GM21515 (cell line): ENCODE results near the gene RAB6B.

Source experiments
- ATAC-seq: cut with Tn5 transposase; IDR thresholded peaks from one replicate; pipeline ENCODE4 v1.9.1; 2021; ENCODE audit not compliant: unreplicated experiment

RAB6B gene

GRCh38 chr3:133896002-133896761 lies 500 bp upstream of the RAB6B start:
- ATAC-seq, result no peak

- no peak for ATAC-seq
Observed at GRCh38 chr3:133894353-133895207, 1.1 kb downstream of the RAB6B start.

- no peak for ATAC-seq
Observed at GRCh38 chr3:133893683-133894352, 1.9 kb downstream of the RAB6B start.

- no peak for ATAC-seq
Observed at GRCh38 chr3:133892541-133893231, 3.0 kb downstream of the RAB6B start.

DNA sequence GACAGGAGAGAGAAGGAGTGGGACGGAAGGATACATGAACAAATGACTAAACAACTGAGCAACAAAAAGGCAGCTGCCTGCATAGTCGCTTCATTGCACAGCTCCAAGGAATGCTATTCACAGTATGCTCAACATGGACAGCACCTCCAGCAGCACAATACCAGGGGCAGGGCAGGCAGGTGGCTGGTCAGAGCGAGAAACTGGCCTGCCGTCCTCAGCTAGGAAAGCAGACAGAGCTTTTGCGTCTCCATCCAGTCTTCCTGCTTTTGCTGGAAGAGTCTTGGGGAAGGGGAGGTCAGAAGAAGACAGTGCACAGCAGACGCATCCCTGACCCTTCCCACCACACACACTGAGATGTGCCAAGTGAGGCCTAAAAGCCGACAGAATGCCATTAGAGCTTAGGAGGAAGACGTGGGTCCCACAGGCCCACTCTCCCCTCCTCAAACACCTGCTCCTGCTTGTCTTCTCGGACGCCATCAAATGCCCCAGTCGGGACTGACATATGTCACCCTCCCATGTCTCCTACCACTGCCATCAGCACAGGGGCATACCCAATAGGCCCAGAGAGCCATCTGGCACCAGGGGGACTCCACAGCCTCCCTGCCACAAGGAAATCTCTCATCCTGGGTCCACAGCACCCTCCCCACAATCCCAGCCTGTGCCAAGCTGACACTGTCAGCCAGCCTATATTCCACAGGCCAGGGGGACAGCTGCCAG lies 3.9 kb downstream of the RAB6B start:
- ATAC-seq, result no peak

DNA sequence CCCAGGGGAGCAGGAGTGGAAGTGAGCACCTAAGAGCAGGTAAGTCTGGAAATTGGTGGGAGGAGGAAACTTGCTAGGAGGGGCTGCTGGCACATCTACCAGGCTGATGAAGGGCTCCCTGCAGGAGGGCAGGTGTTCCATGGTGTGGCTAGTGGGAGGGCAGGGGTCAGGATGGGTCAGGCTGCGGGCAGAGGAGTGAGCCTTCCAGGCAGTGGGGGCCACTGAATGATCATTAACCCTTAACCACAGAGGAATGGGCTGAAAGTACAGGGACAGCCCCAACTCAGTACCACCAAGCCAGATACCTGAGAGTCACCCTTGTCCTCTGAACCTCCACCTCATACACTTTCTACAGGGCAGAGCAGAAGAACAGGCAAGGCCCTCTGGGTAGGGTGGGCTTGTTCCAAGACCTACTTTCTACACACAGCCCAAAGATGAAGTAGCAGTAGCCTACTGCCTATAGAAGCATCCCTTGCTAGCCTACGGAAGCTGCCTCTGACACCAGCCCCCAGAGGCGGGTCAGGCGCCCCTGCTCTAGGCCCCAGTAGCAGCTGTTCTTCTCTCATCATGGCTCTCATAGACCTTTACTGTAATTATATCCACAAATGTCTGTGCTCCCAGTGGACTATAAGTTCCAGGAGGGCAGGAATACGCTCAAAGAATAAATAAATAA lies 4.6 kb downstream of the RAB6B start:
- no peak for ATAC-seq

DNA sequence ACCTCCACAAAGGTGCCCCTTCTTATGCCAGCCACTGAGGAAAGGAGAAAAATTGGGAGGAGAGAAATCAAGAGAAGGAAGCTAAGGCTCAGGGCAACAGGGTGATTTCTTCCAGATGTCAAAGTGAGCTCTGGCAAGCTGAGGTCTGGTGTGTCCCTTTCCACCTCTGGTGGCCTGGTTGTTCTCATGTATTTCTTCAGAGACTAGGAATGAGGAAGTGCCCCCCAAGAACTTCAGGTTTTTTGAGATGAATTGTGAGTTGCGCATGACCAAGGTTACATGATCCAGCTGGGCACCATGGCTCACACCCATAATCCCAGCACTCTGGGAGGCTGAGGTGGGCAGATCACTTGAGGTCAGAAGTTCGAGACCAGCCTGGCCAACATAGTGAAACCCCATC lies 5.6 kb downstream of the RAB6B start:
- no peak for ATAC-seq

DNA sequence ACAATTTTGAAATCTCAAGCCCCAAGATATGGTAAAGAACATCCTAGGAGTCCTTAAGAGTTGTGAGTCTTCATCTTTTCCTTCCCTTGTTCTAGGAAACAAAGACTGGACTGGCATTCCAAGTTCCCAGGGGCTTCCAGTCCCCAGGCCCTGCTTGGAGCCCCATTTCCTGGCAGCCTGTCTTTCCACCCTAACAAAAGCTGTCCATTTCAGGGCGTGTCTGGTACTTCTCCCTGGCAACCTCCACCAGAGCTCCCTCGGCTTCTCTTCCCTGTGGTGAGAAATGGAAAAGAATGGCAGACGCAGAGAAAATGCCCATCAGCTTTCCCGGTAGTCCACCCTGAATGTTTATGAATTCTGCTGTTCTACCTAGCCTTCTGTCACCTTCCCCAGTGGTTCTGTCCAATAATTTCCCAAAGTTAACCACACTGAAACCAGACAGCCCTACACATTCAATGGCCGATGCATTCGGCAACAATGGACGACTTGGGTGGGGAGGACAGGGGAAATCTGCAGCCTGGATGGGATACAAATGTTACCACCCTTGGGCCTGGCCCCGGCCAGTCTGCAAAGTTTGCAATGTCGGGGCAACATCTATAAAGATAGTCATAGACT lies 6.8 kb downstream of the RAB6B start:
- no peak for ATAC-seq

DNA sequence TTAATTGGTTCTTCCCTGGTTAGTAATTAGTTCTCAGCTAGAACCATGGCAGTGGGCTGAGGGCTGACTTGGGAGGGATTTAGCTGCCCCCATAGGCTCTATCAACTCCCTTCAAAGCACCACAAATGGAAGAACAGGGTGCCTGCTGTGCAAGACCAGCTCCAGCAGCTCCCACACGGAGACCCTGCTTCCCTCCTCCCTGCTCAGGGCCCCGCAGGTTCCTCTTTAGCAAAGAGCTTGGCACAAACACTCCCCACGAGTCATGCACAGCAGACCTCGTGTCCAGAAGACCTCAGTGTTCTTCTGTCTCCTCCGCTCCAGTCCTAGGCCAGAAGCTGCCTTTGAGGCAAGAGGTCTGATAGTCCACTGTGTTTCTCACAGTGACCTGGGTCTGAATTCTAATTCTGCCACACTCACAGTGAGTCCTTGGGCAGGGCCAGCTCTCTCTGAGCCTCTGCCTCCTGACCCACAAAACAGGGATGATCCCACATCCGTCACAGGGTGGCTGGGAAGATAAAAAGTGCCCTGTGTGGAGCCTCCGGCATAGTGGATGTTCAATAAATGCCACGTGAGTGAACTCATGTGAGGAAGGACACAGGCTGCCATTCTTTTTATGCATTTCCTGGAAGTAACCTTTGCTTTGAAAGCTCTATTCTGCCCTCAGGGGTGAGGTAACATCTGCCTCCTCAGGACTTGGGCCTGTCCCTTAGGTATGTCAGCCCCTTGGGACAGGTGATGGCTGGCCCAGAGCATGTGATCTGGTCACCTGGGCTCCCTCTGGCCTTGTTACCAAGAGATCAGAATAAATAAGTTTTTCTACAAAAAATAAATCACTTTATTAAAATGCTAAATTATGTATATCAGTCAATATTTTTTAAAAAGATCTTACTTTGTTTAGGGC lies 7.6 kb downstream of the RAB6B start:
- ATAC-seq, result no peak

DNA sequence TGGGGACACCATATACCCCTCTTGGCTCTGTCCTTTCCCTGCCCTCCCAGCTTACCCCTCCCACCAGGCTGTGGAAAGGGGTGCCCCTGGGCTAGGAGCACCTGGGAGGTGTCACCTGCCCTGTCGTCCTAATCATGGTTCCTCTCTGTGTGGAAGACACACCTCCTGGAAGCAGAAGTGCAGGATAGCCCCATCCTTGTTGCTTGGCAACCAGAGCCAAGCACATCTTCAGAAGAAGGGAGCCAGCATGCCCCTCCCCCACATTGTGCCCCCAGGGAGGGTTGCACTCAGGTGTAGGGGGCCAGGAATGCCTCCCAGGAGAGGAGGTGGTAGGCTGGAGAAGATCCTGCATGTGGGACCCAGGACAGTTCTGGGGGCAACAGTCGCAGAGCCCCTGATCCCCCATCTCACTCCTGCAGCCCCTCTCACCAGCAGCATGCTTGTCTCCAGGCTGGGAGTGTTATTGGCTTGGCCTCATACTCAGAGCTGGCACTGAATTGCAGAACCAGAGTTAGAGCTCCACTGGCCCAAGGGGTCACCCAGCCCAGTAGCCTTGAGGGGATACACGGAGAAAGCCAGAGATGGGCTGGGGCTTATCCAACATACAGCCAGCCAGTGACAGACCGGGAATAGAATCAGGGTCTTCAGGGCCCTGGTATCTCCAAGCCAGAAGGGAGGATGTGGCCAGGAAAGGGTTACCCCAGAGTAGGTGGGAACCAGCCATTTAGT lies 8.4 kb downstream of the RAB6B start:
- no peak for ATAC-seq

GRCh38 chr3:133886031-133886722 lies 9.5 kb downstream of the RAB6B start:
- ATAC-seq, result no peak

DNA sequence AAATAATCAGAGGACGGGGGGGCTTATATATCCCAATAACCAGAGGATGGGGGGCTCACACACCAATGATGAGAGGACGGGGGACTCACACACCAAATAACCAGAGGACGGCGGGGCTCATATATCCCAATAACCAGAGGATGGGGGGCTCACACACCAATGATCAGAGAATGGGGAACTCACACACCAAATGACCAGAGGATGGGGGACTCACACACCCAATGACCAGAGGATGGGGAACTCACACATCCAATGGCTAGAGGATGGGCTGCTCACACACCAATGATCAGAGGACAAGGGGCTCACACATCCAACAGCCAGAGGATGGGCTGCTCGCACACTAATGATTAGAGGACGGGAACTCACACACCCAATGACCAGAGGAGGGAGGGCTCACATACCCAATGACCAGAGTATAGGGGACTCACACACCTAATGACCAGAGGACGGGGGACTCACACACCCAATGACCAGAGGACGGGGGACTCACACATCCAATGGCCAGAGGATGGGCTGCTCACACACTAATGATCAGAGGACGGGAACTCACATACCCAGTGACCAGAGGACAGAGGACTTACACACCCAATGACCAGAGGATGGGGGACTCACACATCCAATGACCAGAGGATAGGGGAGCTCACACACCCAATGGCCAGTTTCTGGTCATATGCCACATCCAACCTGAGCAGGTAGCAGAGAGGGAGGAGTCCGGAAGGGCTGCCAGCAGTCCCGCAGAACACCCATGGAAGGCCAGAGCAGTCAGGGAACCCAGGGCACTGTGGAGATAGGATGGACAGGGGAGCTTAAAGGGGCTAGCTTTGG lies 10.6 kb downstream of the RAB6B start:
- no peak for ATAC-seq

- no peak for ATAC-seq
Observed at GRCh38 chr3:133884054-133884886, 11.4 kb downstream of the RAB6B start.

GRCh38 chr3:133883641-133884040 lies 12.0 kb downstream of the RAB6B start:
- ATAC-seq, result no peak

DNA sequence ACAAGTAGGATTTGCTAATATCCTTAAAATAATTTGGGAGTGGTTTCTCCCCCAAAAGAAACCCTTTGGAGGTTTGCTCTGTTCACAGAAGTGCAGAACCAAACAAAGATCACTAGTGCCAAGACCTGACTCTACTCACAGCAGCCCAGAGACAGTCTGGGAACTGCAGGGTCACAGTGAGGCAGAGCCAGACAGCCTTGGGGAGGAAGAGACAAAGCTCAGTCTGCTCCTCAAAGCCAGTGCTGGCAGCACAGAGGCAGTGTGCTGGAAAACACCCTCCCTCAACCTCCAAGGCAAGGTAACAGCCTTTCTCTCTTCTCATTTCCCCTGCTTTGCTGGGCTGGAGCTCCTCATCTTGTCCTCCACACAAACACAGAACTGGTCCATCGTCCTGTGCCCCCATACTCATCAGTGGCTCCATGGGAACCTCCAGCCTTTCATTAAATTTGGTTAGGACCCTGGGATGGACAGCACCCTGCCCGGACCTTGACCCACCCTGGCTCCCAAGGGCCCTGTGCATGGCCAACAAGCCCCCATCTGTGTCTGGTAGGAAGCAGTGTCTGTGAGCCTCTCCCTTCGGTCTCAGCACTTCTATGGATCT lies 12.6 kb downstream of the RAB6B start:
- ATAC-seq, result no peak
